CD4-positive, alpha-beta T cell treated with Interleukin-15 for 4 hours (primary cell): ENCODE measurements around the gene ENTPD6.
A peak's percentile ranks its signal among the peaks of the same experiment; 100 is the strongest.

Experiments
- DNase-seq: peaks from one replicate; pipeline ENCODE4 v3.0.0-alpha.2; 2020; ENCODE audit warnings: low spot score

The ENTPD6 gene

GRCh38 chr20:25242231-25242630, 46.7 kb downstream of the ENTPD6 start:
- no peak for DNase-seq

- no peak for DNase-seq
Measured at GRCh38 chr20:25243416-25243979, 48.0 kb downstream of the ENTPD6 start.

GRCh38 chr20:25244976-25245375, 49.5 kb downstream of the ENTPD6 start:
- no peak for DNase-seq

DNA sequence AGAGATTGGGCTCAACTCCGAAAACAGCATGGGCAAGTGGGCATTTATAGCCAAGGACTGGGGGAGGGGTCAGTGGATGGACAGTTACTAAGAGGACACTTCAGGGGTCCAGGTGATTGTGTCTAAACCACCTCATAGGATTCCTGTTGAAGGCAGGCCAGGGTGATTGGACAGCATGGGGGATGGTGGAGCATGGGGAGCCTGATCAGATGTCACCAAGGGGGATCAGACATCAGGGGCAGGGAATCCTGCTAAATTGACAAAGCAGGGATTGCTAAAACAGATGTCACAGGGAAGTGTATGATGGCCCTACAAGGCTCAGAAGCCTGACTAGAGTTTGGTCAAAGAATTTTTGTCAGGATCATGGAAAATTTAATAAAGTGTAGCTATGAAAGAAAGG, 49.9 kb downstream of the ENTPD6 start:
- no peak for DNase-seq

- no peak for DNase-seq
Measured at GRCh38 chr20:25246182-25246999, 50.9 kb downstream of the ENTPD6 start.

DNA sequence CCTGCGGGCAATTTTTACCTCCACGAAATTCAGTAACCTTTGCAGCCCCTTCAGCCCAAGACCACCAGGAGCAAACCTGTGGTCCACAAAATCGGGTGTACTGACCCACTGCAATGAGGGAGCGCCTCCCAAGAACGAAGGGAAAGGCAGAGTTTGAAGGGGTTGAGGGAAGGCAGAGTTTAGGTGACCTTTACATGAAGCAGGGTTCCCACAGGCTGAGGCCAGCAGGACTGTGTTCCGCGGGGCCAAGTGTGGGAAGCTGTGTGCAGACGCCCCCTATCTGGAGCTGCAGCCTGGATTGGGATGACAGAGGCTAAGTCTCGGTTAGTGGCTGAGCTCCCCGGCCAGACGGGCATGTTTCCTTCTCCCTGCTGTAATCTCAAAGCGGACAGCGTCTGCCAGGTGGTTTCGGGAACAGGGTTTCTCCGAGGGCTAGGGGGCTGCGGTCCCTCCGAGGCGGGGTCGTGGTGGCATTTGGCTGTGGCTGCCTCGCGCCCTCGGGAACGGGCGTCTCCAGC, 51.5 kb downstream of the ENTPD6 start:
- no peak for DNase-seq

DNA sequence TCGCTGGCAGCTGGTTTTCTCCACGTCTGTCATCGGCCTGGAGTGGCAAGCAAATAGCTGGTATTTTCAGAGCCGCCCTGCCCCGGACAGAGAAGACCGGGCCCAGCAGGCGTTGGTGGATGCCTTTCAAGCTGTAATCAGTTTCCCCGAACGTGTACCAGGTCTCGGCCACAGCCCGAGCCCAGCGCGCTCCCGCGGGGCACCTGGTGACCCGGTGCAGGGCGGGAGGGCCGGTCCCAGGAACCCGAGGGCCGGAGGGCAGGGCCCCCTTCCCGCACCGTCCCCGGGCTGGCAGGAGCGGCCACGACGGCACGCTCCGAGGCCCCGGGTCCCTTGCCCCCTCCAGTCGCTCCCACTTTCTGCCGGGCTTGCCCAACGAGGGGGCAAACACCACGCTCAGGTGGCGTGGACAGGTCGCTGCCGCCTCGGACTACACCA, 52.0 kb downstream of the ENTPD6 start:
- DNase-seq, result peak; percentile 4

DNA sequence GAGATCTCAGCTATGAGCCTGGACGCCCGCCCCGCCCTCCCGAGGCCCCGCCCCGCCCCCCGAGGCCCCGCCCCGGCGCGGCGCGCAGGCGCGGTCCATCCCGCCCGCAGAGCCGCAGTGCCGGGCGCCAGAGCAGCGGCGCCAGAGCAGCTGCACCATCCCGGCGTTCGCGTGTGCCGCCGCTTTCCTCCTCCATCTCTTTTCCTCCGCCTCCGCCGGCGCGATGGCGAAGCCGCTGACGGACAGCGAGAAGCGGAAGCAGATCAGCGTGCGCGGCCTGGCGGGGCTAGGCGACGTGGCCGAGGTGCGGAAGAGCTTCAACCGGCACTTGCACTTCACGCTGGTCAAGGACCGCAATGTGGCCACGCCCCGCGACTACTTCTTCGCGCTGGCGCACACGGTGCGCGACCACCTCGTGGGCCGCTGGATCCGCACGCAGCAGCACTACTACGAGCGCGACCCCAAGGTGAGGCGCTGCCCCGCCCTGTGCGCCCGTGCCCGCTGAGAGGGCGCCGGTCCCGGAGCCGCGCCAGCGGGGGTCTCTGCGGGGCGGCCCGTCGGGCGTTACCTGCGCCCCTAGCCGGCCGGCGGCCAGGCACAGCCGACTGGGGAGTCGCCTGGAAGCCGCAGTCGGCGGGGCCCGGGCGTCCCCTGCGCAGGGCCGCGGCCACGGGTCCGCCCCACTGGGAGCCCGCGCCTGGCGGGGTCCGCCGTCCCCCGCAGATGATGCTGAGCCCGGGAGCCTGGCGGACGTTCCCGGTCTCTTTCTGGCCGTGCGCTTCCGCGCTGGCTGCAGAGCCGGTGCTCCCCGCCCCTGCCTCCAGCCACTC, 52.7 kb downstream of the ENTPD6 start, which contains the start of gene PYGB:
Gene PYGB (plus strand): TSS at position 130 of the 830 bp plus-strand sequence. CDS start 94 bp downstream, at position 224.
- DNase-seq, result peak; percentile 80

- no peak for DNase-seq
Measured at GRCh38 chr20:25248786-25249172, 53.3 kb downstream of the ENTPD6 start.

- DNase-seq, result no peak
Measured at GRCh38 chr20:25249198-25249931, 53.9 kb downstream of the ENTPD6 start.

- no peak for DNase-seq
Measured at GRCh38 chr20:25250508-25250907, 55.0 kb downstream of the ENTPD6 start.

DNA sequence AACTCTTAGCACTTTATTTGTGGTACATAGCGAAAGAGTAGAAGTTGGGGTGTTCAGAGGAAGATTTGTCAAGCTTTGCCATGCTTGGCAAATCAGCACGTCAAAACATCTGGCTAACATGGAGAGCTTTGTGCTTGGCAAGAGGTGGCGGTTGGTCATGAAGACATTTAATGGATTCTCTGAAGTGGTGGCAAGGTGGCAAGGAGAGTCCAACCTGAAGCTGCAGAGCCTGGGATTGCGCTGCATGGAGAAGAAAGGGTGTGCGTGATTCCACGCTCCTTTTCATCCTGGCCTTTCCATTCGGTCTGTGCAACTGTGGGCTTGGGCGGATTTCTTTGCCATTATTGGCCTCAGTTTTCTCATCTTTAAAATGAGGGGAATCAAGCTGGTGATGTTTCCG, 55.5 kb downstream of the ENTPD6 start:
- no peak for DNase-seq

- DNase-seq, result no peak
Measured at GRCh38 chr20:25251558-25251957, 56.0 kb downstream of the ENTPD6 start.

DNA sequence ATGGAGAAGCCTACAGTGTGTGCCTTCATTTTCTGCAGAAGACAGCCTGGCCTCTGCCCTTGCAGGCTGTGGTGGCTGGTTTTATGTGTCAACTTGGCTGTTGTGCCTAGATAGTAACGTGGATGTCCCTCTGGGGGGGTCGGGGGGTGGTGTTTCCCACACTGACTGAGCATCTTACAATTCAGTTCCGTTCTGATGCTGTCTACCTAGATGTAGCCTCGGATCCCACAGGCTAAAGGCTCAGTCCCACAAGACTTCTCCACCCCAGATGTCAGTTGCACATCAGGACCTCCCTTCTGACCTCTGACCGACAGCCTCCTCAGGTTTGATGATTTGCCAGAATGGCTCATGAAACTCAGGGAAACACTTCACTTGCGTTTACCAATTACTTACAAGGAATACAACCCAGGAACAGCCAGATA, 56.7 kb downstream of the ENTPD6 start:
- no peak for DNase-seq

GRCh38 chr20:25252686-25253421, 57.3 kb downstream of the ENTPD6 start:
- DNase-seq, result no peak

GRCh38 chr20:25253606-25254275, 58.2 kb downstream of the ENTPD6 start:
- DNase-seq, result no peak

- DNase-seq, result no peak
Measured at GRCh38 chr20:25254571-25254970, 59.1 kb downstream of the ENTPD6 start.

DNA sequence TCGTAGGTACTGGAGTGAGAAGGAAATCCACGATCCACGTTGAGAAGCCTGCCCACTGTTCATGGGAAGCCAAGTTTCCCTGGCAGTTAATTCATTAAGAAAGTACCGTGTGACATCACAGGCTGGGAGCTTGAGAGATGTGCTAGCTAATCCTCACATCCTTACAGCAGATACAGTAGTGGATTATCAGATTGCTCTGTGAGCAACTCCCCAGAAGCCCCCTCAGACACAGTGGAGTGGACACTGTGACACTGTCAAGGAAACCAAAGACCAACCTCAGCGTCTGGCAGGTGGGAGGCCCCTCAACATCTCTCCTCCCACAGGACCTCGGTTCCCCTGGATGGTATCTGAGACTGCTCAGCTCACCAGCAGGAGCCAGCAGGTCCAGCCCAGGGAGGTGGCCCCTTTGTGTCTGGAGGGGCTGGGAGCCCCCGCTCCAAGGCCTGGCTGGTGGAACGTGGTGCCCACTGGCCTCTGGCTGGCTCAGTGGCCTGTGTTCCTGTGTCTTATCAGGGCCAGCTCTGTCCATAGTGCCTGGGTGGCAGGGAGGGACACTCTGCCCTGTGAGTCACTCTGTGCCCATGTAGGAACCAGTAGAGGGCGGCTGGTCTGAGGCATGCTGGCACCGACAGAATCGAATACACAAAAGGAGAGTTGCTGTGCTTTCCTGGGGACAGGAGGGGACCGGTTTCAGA, 59.6 kb downstream of the ENTPD6 start:
- no peak for DNase-seq

DNA sequence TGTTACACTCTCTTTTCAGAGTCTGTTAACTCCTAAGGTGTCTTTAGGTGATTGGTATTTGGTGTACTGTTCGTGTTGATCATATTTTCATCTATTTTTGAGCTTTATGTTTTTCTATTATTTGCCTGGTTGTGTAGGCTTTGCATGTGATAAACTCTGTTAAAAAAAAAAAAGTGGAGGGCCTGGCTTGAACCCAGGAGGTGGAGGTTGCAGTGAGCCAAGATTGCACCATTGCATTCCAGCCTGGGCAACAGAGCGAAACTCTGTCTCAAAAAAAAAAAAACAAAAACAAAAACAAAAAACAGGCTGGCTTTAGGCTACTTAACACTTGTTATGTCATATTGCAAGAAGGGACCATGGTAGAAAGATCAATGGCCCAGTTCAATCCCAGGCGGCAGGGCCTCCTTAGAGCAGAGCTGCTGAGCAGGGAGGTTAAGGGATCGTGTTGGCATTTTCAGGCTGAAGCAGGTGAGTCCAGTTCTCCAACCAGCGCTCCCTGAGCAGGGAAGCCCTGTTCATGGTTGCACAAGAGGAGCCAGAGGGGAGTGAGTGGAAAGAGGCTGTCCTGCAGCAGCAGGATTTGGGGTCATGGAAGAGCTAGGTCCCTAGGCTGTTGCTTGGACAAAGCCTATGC, 60.8 kb downstream of the ENTPD6 start:
- DNase-seq, result no peak
